HEK293 (cell line): Measurements from ENCODE around the gene MTMR4.
"Not testable (repeated sequence)": the region's sequence is repeated elsewhere in the genome, so short reads cannot be mapped to it uniquely, and the experiment has no call there.

Source experiments
- CTCF ChIA-PET: fragments of 350-600 bp; formaldehyde crosslinking; extraction: SDS; loops from one replicate; lab custom pipeline; 2021; ENCODE audit warnings: antibody characterized with exemption; lab: Yijun Ruan, JAX
- POLR2A ChIA-PET: fragments of 300-600 bp; formaldehyde crosslinking; extraction: SDS; loops from one replicate; lab custom pipeline; 2020; ENCODE audit warnings: antibody characterized with exemption, inconsistent platforms; lab: Yijun Ruan, JAX
- H3K27ac ChIP-seq: fragments of 200-500 bp; sonication (Bioruptor generic); 2 replicates; pipeline ENCODE4 v1.5.1; 2014; ENCODE audit warnings: low read depth, low read length, control low read depth, inconsistent platforms; ENCODE audit errors: extremely low read depth
- H3K36me3 ChIP-seq, 2 experiments: fragments of 200-500 bp in 1 of 2; sonication (Bioruptor generic) in 1 of 2; 1 replicate in 1 of 2; 2 replicates in 1 of 2; pipeline ENCODE4 v1.5.1; 2014 to 2017; ENCODE audit warnings: inconsistent platforms in 2 of 2, low read length in 2 of 2; ENCODE audit not compliant: control insufficient read depth in 2 of 2, insufficient read depth in 1 of 2
- H3K4me1 ChIP-seq: fragments of 200-500 bp; sonication (Bioruptor generic); 2 replicates; pipeline ENCODE4 v1.5.1; 2014; ENCODE audit warnings: mild to moderate bottlenecking, low read length, inconsistent platforms; ENCODE audit not compliant: control insufficient read depth, insufficient read depth
- H3K4me3 ChIP-seq: 2 replicates; pipeline ENCODE4 v1.5.1; 2011; ENCODE audit warnings: low read depth, mild to moderate bottlenecking, control low read depth, low read length, moderate library complexity
- H3K9me3 ChIP-seq: fragments of 200-500 bp; sonication (Bioruptor generic); 2 replicates; pipeline ENCODE4 v1.5.1; 2014; ENCODE audit warnings: low read depth, low read length, inconsistent platforms; ENCODE audit not compliant: control insufficient read depth, insufficient read depth
- GFI1B ChIP-seq: fragments of 450-650 bp; formaldehyde crosslinking; IDR thresholded peaks from 2 replicates; pipeline ENCODE4 v1.5.1; 2016; ENCODE audit warnings: missing biosample characterization, missing genetic modification characterization
- GLI2 ChIP-seq: fragments of 450-650 bp; formaldehyde crosslinking; IDR thresholded peaks from 2 replicates; pipeline ENCODE4; 2017; ENCODE audit warnings: missing biosample characterization, missing genetic modification characterization, low read depth, borderline replicate concordance
- KLF7 ChIP-seq: fragments of 450-650 bp; formaldehyde crosslinking; IDR thresholded peaks from 2 replicates; pipeline ENCODE4 v1.5.1; 2016; ENCODE audit warnings: missing biosample characterization, missing genetic modification characterization, borderline replicate concordance
- MZF1 ChIP-seq: fragments of 450-650 bp; formaldehyde crosslinking; IDR thresholded peaks from 2 replicates; pipeline ENCODE4 v1.5.1; 2017; ENCODE audit warnings: missing biosample characterization, missing genetic modification characterization, borderline replicate concordance
- REPIN1 ChIP-seq: fragments of 450-650 bp; formaldehyde crosslinking; IDR thresholded peaks from 2 replicates; pipeline ENCODE4 v1.5.1; 2017; ENCODE audit warnings: missing biosample characterization, missing genetic modification characterization, low read depth
- SP3 ChIP-seq: fragments of 450-650 bp; formaldehyde crosslinking; IDR thresholded peaks from 2 replicates; pipeline ENCODE4 v1.5.1; 2016; ENCODE audit warnings: missing biosample characterization, missing genetic modification characterization
- ZFP41 ChIP-seq: fragments of 450-650 bp; formaldehyde crosslinking; IDR thresholded peaks from 2 replicates; pipeline ENCODE4 v1.5.1; 2016; ENCODE audit warnings: missing biosample characterization, missing genetic modification characterization, borderline replicate concordance
- ZNF114 ChIP-seq: fragments of 450-650 bp; formaldehyde crosslinking; IDR thresholded peaks from 2 replicates; pipeline ENCODE4 v1.5.0; 2017; ENCODE audit warnings: missing biosample characterization, missing genetic modification characterization
- ZNF121 ChIP-seq: fragments of 450-650 bp; formaldehyde crosslinking; IDR thresholded peaks from 2 replicates; pipeline ENCODE4 v1.5.1; 2016; ENCODE audit warnings: missing biosample characterization, missing genetic modification characterization
- ZNF148 ChIP-seq: fragments of 450-650 bp; formaldehyde crosslinking; IDR thresholded peaks from 2 replicates; pipeline ENCODE4 v1.5.0; 2017; ENCODE audit warnings: missing biosample characterization, missing genetic modification characterization, borderline replicate concordance
- ZNF223 ChIP-seq: fragments of 450-650 bp; formaldehyde crosslinking; IDR thresholded peaks from 2 replicates; pipeline ENCODE4 v1.5.1; 2016; ENCODE audit warnings: missing biosample characterization, missing genetic modification characterization
- ZNF302 ChIP-seq: fragments of 450-650 bp; formaldehyde crosslinking; IDR thresholded peaks from 2 replicates; pipeline ENCODE4 v1.5.1; 2016; ENCODE audit warnings: missing biosample characterization, missing genetic modification characterization, low read depth
- ZNF426 ChIP-seq: fragments of 450-650 bp; formaldehyde crosslinking; IDR thresholded peaks from 2 replicates; pipeline ENCODE4 v1.5.1; 2017; ENCODE audit warnings: missing biosample characterization, missing genetic modification characterization, mild to moderate bottlenecking, inconsistent platforms, moderate library complexity
- ZNF518A ChIP-seq: fragments of 450-650 bp; formaldehyde crosslinking; conservative IDR thresholded peaks from 2 replicates; pipeline ENCODE4 v1.5.1; 2016; ENCODE audit warnings: low read depth, missing biosample characterization, missing genetic modification characterization
- ZNF544 ChIP-seq: fragments of 450-650 bp; formaldehyde crosslinking; IDR thresholded peaks from 2 replicates; pipeline ENCODE4 v1.5.0; 2017; ENCODE audit warnings: missing biosample characterization, missing genetic modification characterization
- ZNF548 ChIP-seq: fragments of 450-650 bp; formaldehyde crosslinking; IDR thresholded peaks from 2 replicates; pipeline ENCODE4 v1.5.1; 2016; ENCODE audit warnings: missing biosample characterization, missing genetic modification characterization
- ZNF555 ChIP-seq: fragments of 450-650 bp; formaldehyde crosslinking; conservative IDR thresholded peaks from 2 replicates; pipeline ENCODE4 v1.5.1; 2017; ENCODE audit warnings: missing biosample characterization, mild to moderate bottlenecking, missing genetic modification characterization, inconsistent platforms
- ZNF610 ChIP-seq: fragments of 450-650 bp; formaldehyde crosslinking; IDR thresholded peaks from 2 replicates; pipeline ENCODE4 v1.5.1; 2016; ENCODE audit warnings: missing biosample characterization, missing genetic modification characterization, borderline replicate concordance
- ZNF621 ChIP-seq: fragments of 450-650 bp; formaldehyde crosslinking; IDR thresholded peaks from 2 replicates; pipeline ENCODE4 v1.5.1; 2017; ENCODE audit warnings: missing biosample characterization, missing genetic modification characterization
- ZNF623 ChIP-seq: fragments of 450-650 bp; formaldehyde crosslinking; IDR thresholded peaks from 2 replicates; pipeline ENCODE4 v1.5.1; 2016; ENCODE audit warnings: missing biosample characterization, missing genetic modification characterization
- ZNF670 ChIP-seq: fragments of 450-650 bp; formaldehyde crosslinking; IDR thresholded peaks from 2 replicates; pipeline ENCODE4 v1.5.1; 2016; ENCODE audit warnings: missing biosample characterization, missing genetic modification characterization, low read depth
- ZNF777 ChIP-seq: fragments of 450-650 bp; formaldehyde crosslinking; IDR thresholded peaks from 2 replicates; pipeline ENCODE4 v1.5.1; 2017; ENCODE audit warnings: missing biosample characterization, missing genetic modification characterization, borderline replicate concordance
- TF ChIP-seq, protein P1 (sequence below): fragments of 450-650 bp; formaldehyde crosslinking; IDR thresholded peaks from 2 replicates; pipeline ENCODE4 v1.5.1; 2016; ENCODE audit warnings: missing biosample characterization, missing genetic modification characterization
- TF ChIP-seq, protein P2 (sequence below): fragments of 450-650 bp; formaldehyde crosslinking; IDR thresholded peaks from 2 replicates; pipeline ENCODE4 v1.5.1; 2016; ENCODE audit warnings: missing biosample characterization, missing genetic modification characterization

MTMR4 gene

DNA sequence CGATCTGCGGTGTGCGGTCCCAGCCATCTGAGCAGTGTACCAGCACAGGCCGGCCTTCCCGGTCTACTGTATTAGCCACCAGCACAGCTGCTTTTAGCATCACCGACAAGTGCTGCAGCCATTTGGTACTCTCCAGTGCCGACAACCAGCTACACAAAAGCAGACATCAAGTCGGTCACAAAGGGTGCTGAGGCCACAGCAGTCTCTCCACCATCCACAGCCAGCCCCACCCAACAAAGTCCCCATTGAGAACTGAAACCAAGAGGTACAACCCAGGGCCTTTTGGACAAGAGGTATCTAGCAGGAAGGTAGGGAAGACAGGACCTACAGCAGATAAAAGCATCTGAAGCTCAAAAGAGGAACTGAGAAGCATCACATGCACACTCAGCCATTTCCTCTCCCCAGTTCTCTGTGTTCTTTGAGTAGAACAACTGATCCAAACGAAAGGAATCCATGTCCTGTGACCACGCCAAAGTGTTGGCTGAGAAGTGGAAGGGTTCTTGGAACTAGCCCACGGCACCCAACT lies 9.5 kb downstream of the MTMR4 start:
- TF ChIP-seq ZNF302 (tag by site-specific recombination) (no peak), ZNF777 (tag by site-specific recombination) (no peak), ZNF426 (tag by site-specific recombination) (no peak), KLF7 (no peak), SP3 (no peak), ZNF610 (tag by site-specific recombination) (no peak), ZNF518A (tag by site-specific recombination) (no peak), ZNF548 (tag by site-specific recombination) (no peak), ZNF621 (no peak)
- TF ChIP-seq, protein P1, sequence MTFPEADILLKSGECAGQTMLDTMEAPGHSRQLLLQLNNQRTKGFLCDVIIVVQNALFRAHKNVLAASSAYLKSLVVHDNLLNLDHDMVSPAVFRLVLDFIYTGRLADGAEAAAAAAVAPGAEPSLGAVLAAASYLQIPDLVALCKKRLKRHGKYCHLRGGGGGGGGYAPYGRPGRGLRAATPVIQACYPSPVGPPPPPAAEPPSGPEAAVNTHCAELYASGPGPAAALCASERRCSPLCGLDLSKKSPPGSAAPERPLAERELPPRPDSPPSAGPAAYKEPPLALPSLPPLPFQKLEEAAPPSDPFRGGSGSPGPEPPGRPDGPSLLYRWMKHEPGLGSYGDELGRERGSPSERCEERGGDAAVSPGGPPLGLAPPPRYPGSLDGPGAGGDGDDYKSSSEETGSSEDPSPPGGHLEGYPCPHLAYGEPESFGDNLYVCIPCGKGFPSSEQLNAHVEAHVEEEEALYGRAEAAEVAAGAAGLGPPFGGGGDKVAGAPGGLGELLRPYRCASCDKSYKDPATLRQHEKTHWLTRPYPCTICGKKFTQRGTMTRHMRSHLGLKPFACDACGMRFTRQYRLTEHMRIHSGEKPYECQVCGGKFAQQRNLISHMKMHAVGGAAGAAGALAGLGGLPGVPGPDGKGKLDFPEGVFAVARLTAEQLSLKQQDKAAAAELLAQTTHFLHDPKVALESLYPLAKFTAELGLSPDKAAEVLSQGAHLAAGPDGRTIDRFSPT (tag by site-specific recombination) = no peak
- TF ChIP-seq, protein P2, sequence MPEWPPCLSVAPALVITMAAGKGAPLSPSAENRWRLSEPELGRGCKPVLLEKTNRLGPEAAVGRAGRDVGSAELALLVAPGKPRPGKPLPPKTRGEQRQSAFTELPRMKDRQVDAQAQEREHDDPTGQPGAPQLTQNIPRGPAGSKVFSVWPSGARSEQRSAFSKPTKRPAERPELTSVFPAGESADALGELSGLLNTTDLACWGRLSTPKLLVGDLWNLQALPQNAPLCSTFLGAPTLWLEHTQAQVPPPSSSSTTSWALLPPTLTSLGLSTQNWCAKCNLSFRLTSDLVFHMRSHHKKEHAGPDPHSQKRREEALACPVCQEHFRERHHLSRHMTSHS = no peak
- H3K9me3 ChIP-seq = no peaks in the 10 kb centered on the region

DNA sequence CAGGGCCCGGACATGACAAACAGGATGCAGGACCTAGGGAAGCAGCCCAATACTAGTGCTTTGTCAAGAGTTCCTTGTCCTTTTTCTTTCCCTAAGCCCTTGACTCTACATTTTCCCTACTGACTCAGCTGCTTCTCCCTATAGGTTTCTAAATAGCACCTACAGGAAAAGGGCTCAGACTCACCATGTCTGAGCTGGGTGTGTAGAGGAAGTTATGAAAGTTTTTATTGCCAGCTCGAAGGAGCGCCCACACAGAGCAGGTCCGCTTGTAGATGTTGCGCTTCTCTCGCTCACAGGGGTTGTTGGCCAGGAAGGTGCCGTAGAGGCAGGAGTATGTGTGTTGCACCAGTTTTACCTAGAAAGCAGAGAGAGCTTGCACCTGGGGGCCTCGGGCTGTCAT lies 10.6 kb downstream of the MTMR4 start:
- peaks cover 77 to 96% of the 10 kb centered on the region in 2 experiments for H3K36me3 ChIP-seq

More for the DNA sequence above, 9.5 kb downstream of the MTMR4 start:
- peaks cover 80 to 99% of the 10 kb centered on the region in 2 experiments for H3K36me3 ChIP-seq
- no peak overlapping the region for H3K4me3 ChIP-seq
- no peaks in the 10 kb centered on the region for H3K4me1 ChIP-seq
- ChIA-PET CTCF (no interaction called here), POLR2A (interaction anchor here (0.5 kb wide), 1 partner anchor 18 kb away, joined by 3 read pairs; no protein-coding TSS in a partner anchor)
- H3K27ac ChIP-seq = no peak overlapping the region

GRCh38 chr17:58503134-58503533 lies 11.3 kb downstream of the MTMR4 start:
- H3K27ac ChIP-seq, H3K4me1 ChIP-seq, POLR2A ChIA-PET, H3K9me3 ChIP-seq, H3K4me3 ChIP-seq: not testable (repeated sequence)
- H3K36me3 ChIP-seq = peaks cover 78 to 95% of the 10 kb centered on the region in 2 experiments
- CTCF ChIA-PET = interaction anchor here (0.5 to 0.9 kb wide), 2 partner anchors 18 to 78 kb away, joined by 3 read pairs; no protein-coding TSS in a partner anchor

More for the DNA sequence above, 10.6 kb downstream of the MTMR4 start:
- no peaks in the 10 kb centered on the region for H3K9me3 ChIP-seq
- H3K4me3 ChIP-seq = no peak overlapping the region
- no peak overlapping the region for H3K27ac ChIP-seq
- CTCF ChIA-PET = interaction anchor here (0.5 kb wide), 1 partner anchor 382 kb away, joined by 3 read pairs; no protein-coding TSS in a partner anchor
- no peak for TF ChIP-seq REPIN1 (tag by site-specific recombination)
- TF ChIP-seq GFI1B (tag by site-specific recombination) = no peak
- no peak for TF ChIP-seq GLI2 (tag by site-specific recombination)
- no peak for TF ChIP-seq ZNF148
- TF ChIP-seq ZNF114 = no peak
- TF ChIP-seq MZF1 (tag by site-specific recombination) = no peak
- TF ChIP-seq ZNF223 (tag by site-specific recombination) = no peak
- no peak for TF ChIP-seq ZNF121 (tag by site-specific recombination)
- TF ChIP-seq ZFP41 (tag by site-specific recombination) = no peak
- TF ChIP-seq ZNF548 (tag by site-specific recombination) = no peak
- no peak for TF ChIP-seq ZNF670 (tag by site-specific recombination)
- no peak for TF ChIP-seq ZNF623 (tag by site-specific recombination)
- TF ChIP-seq ZNF555 = no peak
- TF ChIP-seq ZNF544 (tag by site-specific recombination) = no peak
- TF ChIP-seq, all 188 proteins: peak for 0
- POLR2A ChIA-PET = interaction anchor here (0.5 kb wide), 1 partner anchor 19 kb away, joined by 3 read pairs; no protein-coding TSS in a partner anchor
- no peaks in the 10 kb centered on the region for H3K4me1 ChIP-seq
